ENCODE results near the gene CD52.

CD52 gene

GRCh38 chr1:26337625-26338024 is 19.9 kb downstream of the CD52 start:
- ChIA-PET CTCF (no interaction called here), POLR2A (ENCODE audit: low non-redundant PET) (no interaction called here)
- H3K27ac ChIP-seq: peak overlapping the region; percentile 78
- TF ChIP-seq, protein P1, sequence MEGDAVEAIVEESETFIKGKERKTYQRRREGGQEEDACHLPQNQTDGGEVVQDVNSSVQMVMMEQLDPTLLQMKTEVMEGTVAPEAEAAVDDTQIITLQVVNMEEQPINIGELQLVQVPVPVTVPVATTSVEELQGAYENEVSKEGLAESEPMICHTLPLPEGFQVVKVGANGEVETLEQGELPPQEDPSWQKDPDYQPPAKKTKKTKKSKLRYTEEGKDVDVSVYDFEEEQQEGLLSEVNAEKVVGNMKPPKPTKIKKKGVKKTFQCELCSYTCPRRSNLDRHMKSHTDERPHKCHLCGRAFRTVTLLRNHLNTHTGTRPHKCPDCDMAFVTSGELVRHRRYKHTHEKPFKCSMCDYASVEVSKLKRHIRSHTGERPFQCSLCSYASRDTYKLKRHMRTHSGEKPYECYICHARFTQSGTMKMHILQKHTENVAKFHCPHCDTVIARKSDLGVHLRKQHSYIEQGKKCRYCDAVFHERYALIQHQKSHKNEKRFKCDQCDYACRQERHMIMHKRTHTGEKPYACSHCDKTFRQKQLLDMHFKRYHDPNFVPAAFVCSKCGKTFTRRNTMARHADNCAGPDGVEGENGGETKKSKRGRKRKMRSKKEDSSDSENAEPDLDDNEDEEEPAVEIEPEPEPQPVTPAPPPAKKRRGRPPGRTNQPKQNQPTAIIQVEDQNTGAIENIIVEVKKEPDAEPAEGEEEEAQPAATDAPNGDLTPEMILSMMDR (conservative IDR thresholded peaks at IDR 0.05; ENCODE audit: low read depth): no peak
- no peak for DNase-seq (ENCODE audit: low spot score)

DNA sequence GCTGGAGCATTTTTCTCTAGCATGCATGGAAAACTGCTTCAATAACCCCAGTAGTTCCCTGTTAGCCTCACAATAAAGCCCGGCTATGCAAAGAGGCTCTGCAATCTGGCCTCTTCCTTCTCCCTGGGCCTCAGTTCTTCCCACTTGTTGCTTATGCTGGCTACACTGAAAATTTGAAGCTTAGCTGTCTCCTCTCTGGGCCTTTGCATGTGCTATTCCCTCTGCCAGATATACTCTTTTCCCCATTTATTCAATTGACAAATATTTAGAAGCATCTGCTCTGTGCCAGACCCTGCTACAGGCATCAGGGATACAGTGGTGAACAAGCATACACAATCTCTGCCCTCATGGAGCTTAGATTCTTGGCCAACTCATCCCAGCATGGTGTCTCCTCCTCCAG is 20.9 kb downstream of the CD52 start:
- H3K27ac ChIP-seq: no peak overlapping the region; the same call in 1 of the 2 replicates
- DNase-seq (ENCODE audit: low spot score): no peak
- ChIA-PET POLR2A (ENCODE audit: low non-redundant PET) (no interaction called here), CTCF (interaction anchor here (1.0 kb wide), 1 partner anchor 26 kb away, joined by 4 read pairs; no protein-coding TSS in a partner anchor)
- TF ChIP-seq, protein P1 (conservative IDR thresholded peaks at IDR 0.05; ENCODE audit: low read depth): no peak

DNA sequence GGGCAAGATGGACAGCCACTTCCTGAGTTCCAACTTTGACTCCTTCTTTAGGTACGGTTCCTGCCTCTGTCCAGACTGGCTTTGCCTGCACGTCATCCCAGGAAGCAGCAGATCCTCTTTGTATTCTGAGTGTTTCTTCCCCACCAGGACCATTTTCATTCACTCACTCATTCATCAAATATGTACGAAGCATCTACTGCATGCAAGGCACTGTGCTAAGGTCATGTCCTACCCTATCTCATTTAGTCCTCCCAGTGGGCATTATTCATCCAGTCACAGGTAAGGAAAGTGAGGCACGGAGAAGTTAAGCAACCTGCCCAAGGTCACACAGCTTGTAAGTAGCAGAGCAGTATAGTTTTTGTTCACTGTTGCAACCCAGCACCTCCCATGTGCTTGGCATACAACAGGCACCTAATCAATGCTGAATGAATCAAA is 22.3 kb downstream of the CD52 start:
- CTCF ChIA-PET: interaction anchor here (1.1 kb wide), 1 partner anchor 53 kb away, joined by 3 read pairs; no protein-coding TSS in a partner anchor
- no peak for DNase-seq (ENCODE audit: low spot score)
- TF ChIP-seq, protein P1 (conservative IDR thresholded peaks at IDR 0.05; ENCODE audit: low read depth): no peak
- POLR2A ChIA-PET (ENCODE audit: low non-redundant PET): no interaction called here
- H3K27ac ChIP-seq: peak overlapping the region; percentile 52; the same call in 1 of the 2 replicates

GRCh38 chr1:26344147-26344920 is 26.6 kb downstream of the CD52 start:
- POLR2A ChIA-PET (ENCODE audit: low non-redundant PET): no interaction called here

GRCh38 chr1:26345718-26346117 is 28.0 kb downstream of the CD52 start:
- TF ChIP-seq, protein P1 (conservative IDR thresholded peaks at IDR 0.05; ENCODE audit: low read depth): no peak

More at GRCh38 chr1:26344147-26344920, 26.6 kb downstream of the CD52 start:
- CTCF ChIA-PET: no interaction called here
- no peak overlapping the region for H3K27ac ChIP-seq
- no peak for DNase-seq (ENCODE audit: low spot score)
- TF ChIP-seq, protein P1 (conservative IDR thresholded peaks at IDR 0.05; ENCODE audit: low read depth): no peak

DNA sequence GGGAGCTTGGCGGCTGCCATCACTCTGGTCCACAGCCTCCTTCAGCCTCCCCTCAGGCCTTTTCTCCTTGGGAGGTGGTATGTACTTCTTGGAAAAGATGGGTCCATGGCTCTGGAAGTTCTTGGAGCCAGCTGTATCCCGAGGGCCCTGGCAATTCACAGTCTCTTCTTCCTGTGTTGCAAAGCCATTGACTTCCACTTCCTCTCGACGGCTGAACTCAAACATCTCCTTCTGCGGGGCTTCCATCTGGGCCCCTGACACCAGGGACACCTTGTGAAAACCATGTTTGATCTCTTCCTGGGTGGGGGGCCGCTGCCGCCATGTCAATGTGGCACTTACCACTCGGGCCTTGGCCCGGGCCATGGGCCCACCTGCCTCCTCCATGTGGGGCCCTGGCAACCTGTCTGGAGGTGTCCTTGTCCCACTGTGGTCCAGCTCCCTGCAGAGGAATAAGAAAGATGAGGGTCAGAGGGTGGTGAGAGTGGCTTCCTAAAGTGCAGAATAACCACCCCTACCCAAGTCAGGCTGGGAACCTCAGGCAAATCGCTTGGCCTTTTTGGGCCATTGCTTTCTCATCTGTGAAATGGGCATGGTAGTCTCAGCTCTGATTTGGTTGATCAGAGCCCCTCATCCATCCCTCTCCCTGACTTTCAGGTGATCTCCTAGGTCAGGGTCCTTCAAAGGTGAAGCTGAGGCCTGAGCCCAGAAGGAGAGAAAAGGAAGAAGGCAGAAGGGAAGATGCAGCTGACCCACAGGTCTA is 28.7 kb downstream of the CD52 start:
- no peak overlapping the region for H3K27ac ChIP-seq
- TF ChIP-seq, protein P1 (conservative IDR thresholded peaks at IDR 0.05; ENCODE audit: low read depth): no peak
- ChIA-PET POLR2A (ENCODE audit: low non-redundant PET) (no interaction called here), CTCF (no interaction called here)
- no peak for DNase-seq (ENCODE audit: low spot score)

More at GRCh38 chr1:26345718-26346117, 28.0 kb downstream of the CD52 start:
- no peak for DNase-seq (ENCODE audit: low spot score)
- ChIA-PET POLR2A (ENCODE audit: low non-redundant PET) (no interaction called here), CTCF (no interaction called here)
- no peak overlapping the region for H3K27ac ChIP-seq

Measured in RWPE1 (cell line).